ENCODE data around the gene OR6C74. TPM values are rescaled to one million over a fixed set of nuclear protein-coding genes. Genes with fewer than 3 reads are reported as not detected.

OR6C74 gene
- not detected in 2 replicates for total RNA-seq

GRCh38 chr12:55244309-55244708 lies at the start of gene OR6C74:
TSS of gene OR6C74 (plus strand) at chr12:55244609. CDS start at chr12:55247288, 2,679 bp downstream.
- DNase-seq (ENCODE audit: low read depth): no peak

GRCh38 chr12:55220725-55221124 lies 23.7 kb upstream of the OR6C74 start, which contains the start of gene OR10A7:
TSS of gene OR10A7 (plus strand) at chr12:55221025. CDS start at chr12:55221025, 0 bp downstream.
- no peak for DNase-seq (ENCODE audit: low read depth)

GRCh38 chr12:55226523-55226922 lies 17.9 kb upstream of the OR6C74 start:
- no peak for DNase-seq (ENCODE audit: low read depth)

GRCh38 chr12:55227643-55228042 lies 16.8 kb upstream of the OR6C74 start:
- no peak for DNase-seq (ENCODE audit: low read depth)

- no peak for DNase-seq (ENCODE audit: low read depth)
Observed at GRCh38 chr12:55246159-55246558, 1.8 kb downstream of the OR6C74 start.

GRCh38 chr12:55250944-55251343 lies 6.5 kb downstream of the OR6C74 start:
- DNase-seq (ENCODE audit: low read depth): no peak

- DNase-seq (ENCODE audit: low read depth): no peak
Observed at GRCh38 chr12:55253281-55253680, 8.9 kb downstream of the OR6C74 start.

GRCh38 chr12:55256831-55257230 lies 12.4 kb downstream of the OR6C74 start:
- no peak for DNase-seq (ENCODE audit: low read depth)

GRCh38 chr12:55258303-55258702 lies 13.9 kb downstream of the OR6C74 start:
- no peak for DNase-seq (ENCODE audit: low read depth)

GRCh38 chr12:55280991-55281390 lies 36.6 kb downstream of the OR6C74 start:
- no peak for DNase-seq (ENCODE audit: low read depth)

- DNase-seq (ENCODE audit: low read depth): no peak
Observed at GRCh38 chr12:55289999-55290398, 45.6 kb downstream of the OR6C74 start.

Other genes starting within 250 kb of the OR6C74 start
- gene NEUROD4, start 224.6 kb upstream of the OR6C74 start, total RNA-seq: not detected in 2 replicates
- gene OR9K2, start 118.2 kb upstream of the OR6C74 start, total RNA-seq: not detected in 2 replicates
- gene OR10A7, start 23.6 kb upstream of the OR6C74 start, total RNA-seq: not detected in 2 replicates
- gene OR6C6, start 52.0 kb downstream of the OR6C74 start, total RNA-seq: not detected in 2 replicates
- gene OR6C1, start 69.7 kb downstream of the OR6C74 start, total RNA-seq: not detected in 2 replicates
- gene OR6C3, start 86.1 kb downstream of the OR6C74 start, total RNA-seq: not detected in 2 replicates
- not detected in 2 replicates for gene OR6C75, start 118.4 kb downstream of the OR6C74 start, total RNA-seq
- not detected in 2 replicates for gene OR6C65, start 155.9 kb downstream of the OR6C74 start, total RNA-seq
- not detected in 2 replicates for gene OR6C76, start 181.6 kb downstream of the OR6C74 start, total RNA-seq
- gene OR6C2, start 199.5 kb downstream of the OR6C74 start, total RNA-seq: not detected in 2 replicates
- not detected in 2 replicates for gene OR6C70, start 225.5 kb downstream of the OR6C74 start, total RNA-seq
- gene OR6C68, start 247.8 kb downstream of the OR6C74 start, total RNA-seq: not detected in 2 replicates

Measured in renal cortical epithelial cell (primary cell).